Fibroblast of villous mesenchyme (primary cell): Measurements from ENCODE around the gene KLHL30. TPM values are rescaled to one million over a fixed set of nuclear protein-coding genes. Genes with fewer than 3 reads are reported as not detected.

ENCODE experiments used
- DNase-seq: peaks from one replicate; pipeline ENCODE4 v3.0.0-alpha.2; 2010; ENCODE audit warnings: low read depth
- H3K4me3 ChIP-seq: 2 replicates; pipeline ENCODE4 v1.5.1; 2011; ENCODE audit warnings: low read depth, mild to moderate bottlenecking, low read length
- total RNA-seq: library from RNA; depleted of rRNA; stranded (reverse); fragments of >200 nt; gene quantifications from 2 replicates; pipeline ENCODE4 v1.2.3, GENCODE V29; 2012
- TF ChIP-seq, protein P1 (sequence below): IDR thresholded peaks from 2 replicates; pipeline ENCODE4 v1.5.1; 2012; ENCODE audit warnings: low read depth, mild to moderate bottlenecking, low read length; ENCODE audit not compliant: insufficient read depth

KLHL30 gene
- 0.43 and 2.3 TPM in 2 replicates for total RNA-seq

- TF ChIP-seq, protein P1, sequence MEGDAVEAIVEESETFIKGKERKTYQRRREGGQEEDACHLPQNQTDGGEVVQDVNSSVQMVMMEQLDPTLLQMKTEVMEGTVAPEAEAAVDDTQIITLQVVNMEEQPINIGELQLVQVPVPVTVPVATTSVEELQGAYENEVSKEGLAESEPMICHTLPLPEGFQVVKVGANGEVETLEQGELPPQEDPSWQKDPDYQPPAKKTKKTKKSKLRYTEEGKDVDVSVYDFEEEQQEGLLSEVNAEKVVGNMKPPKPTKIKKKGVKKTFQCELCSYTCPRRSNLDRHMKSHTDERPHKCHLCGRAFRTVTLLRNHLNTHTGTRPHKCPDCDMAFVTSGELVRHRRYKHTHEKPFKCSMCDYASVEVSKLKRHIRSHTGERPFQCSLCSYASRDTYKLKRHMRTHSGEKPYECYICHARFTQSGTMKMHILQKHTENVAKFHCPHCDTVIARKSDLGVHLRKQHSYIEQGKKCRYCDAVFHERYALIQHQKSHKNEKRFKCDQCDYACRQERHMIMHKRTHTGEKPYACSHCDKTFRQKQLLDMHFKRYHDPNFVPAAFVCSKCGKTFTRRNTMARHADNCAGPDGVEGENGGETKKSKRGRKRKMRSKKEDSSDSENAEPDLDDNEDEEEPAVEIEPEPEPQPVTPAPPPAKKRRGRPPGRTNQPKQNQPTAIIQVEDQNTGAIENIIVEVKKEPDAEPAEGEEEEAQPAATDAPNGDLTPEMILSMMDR, result no peak
These were observed at the start of gene KLHL30 for GRCh38 chr2:238138331-238139195. Gene KLHL30 (plus strand): TSS chr2:238138668. CDS start chr2:238140755, 2,087 bp downstream.

DNA sequence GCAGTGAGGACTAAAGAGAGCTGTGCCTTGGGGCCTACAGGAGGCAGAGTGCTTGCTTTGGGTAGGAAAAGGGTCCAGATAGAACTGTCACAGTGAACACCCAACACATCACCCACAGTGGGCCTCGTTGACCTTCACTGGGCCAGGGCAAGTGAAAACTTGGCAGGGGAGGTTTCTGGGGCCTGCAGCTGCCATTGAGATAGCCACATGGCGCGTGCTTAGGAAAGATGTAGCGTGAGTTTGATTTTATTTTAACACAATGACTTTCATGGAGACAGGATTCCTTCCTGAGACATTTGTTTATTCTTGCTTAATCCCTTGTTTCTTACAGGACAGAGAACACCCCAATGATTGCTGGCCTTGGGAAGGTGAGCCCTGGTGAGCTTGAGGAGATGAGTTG is 47.6 kb upstream of the KLHL30 start:
- TF ChIP-seq, protein P1, result no peak
- no peak for DNase-seq
- no peak overlapping the region for H3K4me3 ChIP-seq

More at GRCh38 chr2:238138331-238139195, at the start of gene KLHL30:
- H3K4me3 ChIP-seq, result no peak within 1 kb of the TSS
- no peak for DNase-seq

DNA sequence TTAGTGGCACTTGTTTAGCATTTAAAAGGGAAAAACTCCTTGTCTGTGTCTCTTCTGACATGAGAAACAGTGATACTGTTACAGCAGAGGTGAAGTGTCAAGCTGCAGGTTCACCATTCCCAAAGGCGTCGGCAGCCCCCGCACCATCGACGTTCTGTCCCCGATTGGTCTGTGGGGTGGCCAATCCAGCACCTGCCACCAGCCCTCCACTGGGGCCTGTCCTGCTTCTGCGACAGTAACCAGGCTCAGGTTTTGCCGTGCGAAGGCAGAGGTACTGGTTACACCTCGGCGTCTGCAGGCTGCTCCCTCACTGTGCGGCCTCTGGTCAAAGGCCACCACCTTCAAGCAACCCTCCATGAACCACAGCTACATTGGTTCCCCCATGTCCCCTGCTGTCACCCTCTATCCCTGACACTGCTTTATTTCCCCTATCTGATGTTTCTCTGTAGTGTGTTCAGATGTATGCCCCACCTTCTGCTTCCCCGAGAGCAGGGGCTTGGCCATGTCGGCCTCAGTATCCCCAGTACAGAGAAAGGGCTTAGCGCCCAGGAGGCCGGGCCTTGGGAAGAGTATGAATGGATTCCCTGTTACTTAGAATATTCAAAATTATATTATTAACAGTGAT is 46.9 kb upstream of the KLHL30 start:
- H3K4me3 ChIP-seq, result no peak overlapping the region
- TF ChIP-seq, protein P1, result no peak
- DNase-seq, result no peak

DNA sequence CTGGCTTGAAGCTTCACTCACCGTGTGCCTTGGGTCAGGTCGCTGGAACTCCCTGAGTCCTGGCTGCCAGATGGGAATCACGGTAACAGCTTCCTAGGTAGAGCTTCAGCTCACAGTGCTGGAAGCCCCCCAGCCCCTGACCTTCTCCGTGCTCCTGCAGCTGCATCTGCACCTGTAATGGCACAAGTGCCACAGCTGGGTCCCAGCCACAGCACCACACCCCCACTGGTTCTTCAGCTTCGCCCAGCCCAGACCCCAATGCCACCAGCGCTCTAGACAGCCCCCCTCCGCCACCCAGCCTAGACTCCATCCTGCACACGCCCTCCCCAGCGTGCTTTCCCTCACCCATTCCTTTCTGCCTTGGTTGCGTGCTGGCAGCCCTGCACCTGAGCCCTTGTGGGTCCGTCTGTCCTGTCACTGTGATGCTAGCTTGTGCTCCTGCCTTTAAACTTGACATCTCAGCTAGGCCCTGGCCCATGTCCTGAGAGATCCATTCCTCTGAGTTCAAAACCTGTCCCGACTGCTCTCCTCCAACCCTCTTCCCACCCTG is 45.9 kb upstream of the KLHL30 start:
- no peak for DNase-seq
- H3K4me3 ChIP-seq, result no peak overlapping the region
- TF ChIP-seq, protein P1, result no peak

DNA sequence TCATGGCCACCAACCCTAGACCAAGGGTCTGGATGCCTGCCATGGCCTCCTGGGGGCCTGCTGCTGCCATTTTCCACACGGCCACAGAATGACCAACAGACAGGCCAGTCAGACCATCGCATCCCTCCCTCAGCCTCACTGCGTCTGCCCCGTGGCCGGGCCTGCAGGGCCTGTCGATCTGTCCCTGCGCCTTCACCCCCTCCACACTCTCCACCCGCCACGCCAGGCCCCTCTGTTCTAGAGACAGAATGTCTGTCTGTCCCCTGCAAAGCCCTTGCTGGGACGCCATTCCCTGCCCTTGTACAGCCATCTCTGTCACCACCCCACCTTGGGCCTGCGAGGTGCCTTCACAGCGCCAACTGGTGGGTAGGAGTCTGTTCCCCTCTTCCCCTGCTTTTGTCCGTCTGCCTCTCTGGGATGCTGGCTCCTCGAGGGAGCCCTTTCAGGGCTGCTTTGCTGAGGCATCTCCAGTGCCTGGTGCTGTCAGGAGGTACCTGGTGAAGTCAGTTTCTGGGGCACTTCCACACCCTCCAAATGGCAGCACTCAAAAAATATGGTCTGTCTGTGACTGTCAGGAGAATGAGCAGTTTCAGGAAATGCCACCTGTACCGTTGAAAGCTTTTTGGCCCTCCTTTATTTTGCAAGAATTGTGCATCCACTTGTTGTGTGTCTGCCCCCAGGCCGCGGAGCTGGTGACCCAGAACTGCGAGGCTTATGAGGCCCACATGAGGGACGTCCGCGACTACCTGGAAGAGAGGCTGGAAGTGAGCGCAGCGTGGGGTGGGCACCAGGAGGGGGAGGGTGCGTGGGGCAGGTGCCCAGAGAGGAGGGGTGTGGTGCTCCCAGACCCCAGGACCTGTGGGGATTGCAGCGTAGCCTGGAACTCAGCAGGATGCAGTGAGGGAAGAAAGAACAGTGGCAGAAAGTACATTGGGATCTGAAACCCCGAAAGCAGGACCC is 45.0 kb upstream of the KLHL30 start:
- TF ChIP-seq, protein P1, result no peak

GRCh38 chr2:238094438-238095022 is 43.9 kb upstream of the KLHL30 start:
- H3K4me3 ChIP-seq, result no peak overlapping the region
- TF ChIP-seq, protein P1, result no peak
- DNase-seq, result no peak

More for the DNA sequence above, 45.0 kb upstream of the KLHL30 start:
- H3K4me3 ChIP-seq, result no peak overlapping the region
- DNase-seq, result no peak
